Endothelial cell of hepatic sinusoid (primary cell): ENCODE measurements around the gene PTGR2.
"Not testable (repeated sequence)": the region's sequence is repeated elsewhere in the genome, so short reads cannot be mapped to it uniquely, and the experiment has no call there.

Experiments used
- in situ Hi-C: cut with HindIII; loops from 2 replicates; pipeline ENCODE4 v1.10.0; 2017; ENCODE audit warnings: low sequenced_read_pairs

PTGR2 gene

GRCh38 chr14:73829526-73830431, 21.9 kb upstream of the PTGR2 start:
- in situ Hi-C loops: no loop called here

- in situ Hi-C loops: no loop called here
These were observed 18.6 kb upstream of the PTGR2 start for GRCh38 chr14:73833034-73833433.

DNA sequence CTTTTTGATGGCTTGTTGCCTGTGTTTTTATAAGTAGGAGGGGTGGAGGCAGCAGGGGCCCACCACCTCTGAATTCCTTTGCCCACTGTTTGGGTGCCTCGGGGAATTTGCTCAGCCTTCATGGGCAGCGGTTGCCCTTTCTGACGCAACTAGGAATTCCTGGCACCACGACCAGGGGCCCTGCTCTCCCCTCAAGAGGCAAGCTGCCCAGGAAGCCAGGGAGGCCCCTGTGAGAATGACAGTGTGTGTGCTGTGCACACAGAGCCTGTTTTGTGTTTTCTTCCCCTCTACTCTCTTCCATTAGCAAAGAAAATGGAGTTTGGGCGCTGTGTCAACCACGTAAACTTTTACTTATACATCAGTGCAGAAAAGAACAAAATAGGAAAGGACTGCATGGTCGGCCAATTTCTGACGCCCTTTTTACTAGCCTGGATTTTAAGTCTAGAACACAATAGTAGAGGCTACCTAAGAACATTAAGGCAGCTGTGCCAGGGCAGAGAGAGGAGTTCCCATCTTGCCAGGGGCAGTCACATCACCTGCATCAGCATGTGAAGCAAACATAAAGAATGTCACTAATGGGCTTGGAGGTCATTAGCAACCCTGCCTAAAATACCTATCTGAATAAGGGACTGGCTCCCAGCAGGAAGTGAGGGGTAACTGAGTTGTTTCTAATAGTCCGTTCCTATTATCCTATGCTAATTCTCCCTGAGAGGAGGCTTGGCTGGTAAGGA, 17.9 kb upstream of the PTGR2 start:
- in situ Hi-C loops: no loop called here

- in situ Hi-C loops: no loop called here
These were observed 17.4 kb upstream of the PTGR2 start for GRCh38 chr14:73834261-73834625.

- in situ Hi-C loops: not testable (repeated sequence)
These were observed 13.2 kb upstream of the PTGR2 start for GRCh38 chr14:73838293-73839034.

GRCh38 chr14:73842201-73842600, 9.4 kb upstream of the PTGR2 start:
- in situ Hi-C loops: no loop called here

DNA sequence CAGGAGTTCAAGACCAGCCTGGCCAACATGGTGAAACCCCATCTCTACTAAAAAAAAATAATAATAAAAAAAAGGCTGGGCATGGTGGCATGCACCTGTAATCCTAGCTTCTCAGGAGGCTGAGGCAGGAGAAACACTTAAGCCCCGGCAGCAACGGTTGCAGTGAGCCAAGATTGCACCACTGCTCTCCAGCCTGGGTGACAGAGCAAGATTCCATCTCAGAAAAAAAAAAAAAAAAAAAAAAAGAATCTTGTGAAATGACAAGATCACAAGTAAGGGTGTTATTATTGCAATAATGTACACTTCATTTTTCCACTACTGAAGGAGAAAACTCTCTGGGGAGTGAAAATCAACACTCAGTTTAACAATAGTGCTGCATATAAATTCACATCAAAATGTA, 8.8 kb upstream of the PTGR2 start:
- in situ Hi-C loops: no loop called here

GRCh38 chr14:73843296-73843695, 8.3 kb upstream of the PTGR2 start:
- in situ Hi-C loops: no loop called here

DNA sequence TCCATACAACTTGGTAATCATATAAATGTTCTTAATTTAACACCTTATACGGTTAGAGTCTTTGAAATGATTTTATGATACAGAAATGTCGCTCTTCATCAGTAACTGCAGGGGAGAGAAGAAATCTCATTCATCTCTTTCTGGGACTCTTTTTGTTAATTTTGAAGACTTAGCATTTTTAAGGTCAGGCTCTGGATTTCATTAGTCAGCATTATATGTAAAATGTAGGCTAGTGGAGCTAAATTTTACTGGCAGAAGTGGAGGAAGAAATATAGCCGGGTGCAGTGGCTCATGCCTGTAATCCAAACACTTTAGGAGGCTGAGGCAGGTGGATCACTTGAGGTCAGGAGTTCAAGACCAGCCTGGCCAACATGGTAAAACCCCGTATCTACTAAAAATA, 4.7 kb upstream of the PTGR2 start:
- in situ Hi-C loops: no loop called here

GRCh38 chr14:73851000-73851399, 631 bp upstream of the PTGR2 start:
- in situ Hi-C loops: no loop called here

- in situ Hi-C loops: no loop called here
These were observed 7.5 kb downstream of the PTGR2 start for GRCh38 chr14:73859145-73859544.

DNA sequence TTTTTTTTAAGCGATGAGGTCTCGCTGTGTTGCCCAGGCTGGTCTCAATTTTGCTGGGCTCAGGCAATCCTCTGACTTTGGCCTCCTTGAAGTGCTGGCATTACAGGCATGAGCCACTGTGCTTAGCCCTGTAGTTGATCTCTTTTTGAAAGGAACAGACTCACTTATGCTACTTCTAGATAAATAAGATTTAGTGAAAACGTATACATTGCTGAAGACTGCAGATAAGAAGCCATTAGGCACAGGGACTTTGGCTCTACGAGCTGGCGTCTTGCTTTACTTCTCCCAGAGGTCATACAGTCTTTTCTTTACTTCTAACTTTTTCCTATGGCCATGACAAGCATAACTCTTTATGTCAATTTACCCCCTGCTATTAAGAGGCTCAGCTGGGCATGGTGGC, 9.4 kb downstream of the PTGR2 start:
- in situ Hi-C loops: no loop called here

GRCh38 chr14:73862480-73862879, 10.8 kb downstream of the PTGR2 start:
- in situ Hi-C loops: no loop called here

DNA sequence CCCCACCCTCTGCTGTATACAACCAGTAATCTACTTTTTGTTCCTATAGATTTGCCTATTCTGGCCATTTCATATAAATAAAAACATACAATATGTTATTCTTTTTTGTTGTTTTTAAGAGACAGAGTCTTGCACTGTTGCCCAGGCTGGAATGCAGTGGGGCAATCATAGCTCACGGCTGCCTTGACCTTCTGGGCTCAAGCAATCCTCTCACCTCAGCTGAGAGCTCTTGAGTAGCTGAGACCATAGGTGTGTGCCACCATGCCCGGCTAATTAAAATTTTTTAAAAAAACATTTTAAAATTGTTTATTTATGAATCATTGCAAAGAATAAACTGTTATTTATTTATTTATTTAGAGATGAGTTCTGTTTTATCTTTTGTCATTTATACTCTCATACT, 11.6 kb downstream of the PTGR2 start:
- in situ Hi-C loops: no loop called here

DNA sequence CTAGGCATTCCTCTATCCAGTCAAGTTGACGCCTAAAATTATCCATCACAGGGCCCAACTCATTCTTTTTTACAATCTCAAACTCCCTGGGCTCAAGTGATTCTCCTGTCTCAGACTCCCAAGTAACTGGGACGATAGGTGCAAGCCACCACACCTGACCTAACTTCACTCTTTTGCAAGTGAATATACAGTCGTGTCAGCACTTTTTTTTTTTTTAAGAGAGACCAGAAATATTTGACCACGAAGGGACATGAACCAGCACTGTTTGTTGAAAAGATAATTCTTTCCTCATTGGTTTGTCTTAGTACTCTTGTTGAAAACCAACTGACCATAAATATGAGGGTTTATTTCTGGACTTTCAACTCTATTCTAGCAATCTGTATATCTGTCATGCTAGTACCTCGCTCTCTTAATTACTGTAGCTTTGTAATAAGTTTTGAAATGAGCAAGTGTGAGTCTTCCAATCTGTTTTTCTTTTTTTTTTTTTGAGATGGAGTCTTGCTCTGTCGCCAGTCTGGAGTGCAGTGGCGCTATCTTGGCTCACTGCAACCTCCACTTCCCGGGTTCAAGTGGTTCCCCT, 14.0 kb downstream of the PTGR2 start:
- in situ Hi-C loops: no loop called here

DNA sequence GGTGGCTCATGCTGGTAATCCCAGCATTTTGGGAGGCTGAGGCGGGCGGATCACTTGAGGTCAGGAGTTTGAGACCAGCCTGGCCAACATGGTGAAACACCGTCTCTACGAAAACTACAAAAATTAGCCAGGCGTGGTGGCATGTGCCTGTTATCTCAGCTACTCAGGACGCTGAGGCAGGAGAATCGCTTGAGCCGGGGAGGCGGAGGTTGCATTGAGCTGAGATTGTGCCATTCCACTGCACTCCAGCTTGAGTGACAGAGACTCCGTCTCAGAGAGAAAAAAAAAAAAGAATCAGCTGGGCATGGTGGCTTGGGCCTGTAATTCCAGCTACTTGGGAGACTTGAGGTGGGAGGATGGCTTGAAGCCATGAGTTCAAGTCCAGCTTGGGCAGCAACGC, 18.1 kb downstream of the PTGR2 start:
- in situ Hi-C loops: not testable (repeated sequence)

DNA sequence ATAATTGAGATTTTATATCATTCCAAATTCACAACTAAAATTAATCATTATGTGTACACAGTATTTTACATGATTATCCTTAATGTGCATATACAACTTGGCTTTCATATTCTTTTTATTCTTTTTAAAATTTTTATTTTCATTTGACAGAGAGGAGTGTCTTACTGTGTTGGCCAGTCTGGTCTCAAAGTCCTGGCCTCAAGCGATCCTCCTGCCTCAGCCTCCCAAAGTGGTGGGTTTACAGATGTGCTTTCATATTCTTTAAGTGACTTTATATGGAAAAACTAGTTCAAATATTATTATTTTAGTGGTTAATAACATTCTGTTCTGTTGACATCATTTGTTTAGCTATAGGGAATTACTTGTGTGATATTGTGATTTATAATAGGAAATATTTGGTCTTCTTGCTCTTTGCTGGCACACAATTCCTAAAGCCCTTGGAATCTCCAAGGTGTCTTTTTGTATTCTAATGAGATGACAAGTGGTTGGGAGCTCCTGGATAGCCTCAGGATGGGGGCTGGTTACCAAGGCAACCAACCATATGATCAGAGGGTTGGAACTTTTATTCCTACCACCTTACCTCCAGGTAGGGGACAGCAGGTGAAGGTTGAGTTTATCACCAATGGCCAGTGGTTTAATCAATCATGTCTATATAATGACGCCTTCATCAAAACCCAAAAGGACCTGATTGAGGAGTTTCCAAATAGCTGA, 19.0 kb downstream of the PTGR2 start:
- in situ Hi-C loops: no loop called here

GRCh38 chr14:73873660-73874059, 22.0 kb downstream of the PTGR2 start:
- in situ Hi-C loops: no loop called here

GRCh38 chr14:73877790-73878189, 26.2 kb downstream of the PTGR2 start:
- in situ Hi-C loops: no loop called here

GRCh38 chr14:73878436-73878835, 26.8 kb downstream of the PTGR2 start:
- in situ Hi-C loops: no loop called here

DNA sequence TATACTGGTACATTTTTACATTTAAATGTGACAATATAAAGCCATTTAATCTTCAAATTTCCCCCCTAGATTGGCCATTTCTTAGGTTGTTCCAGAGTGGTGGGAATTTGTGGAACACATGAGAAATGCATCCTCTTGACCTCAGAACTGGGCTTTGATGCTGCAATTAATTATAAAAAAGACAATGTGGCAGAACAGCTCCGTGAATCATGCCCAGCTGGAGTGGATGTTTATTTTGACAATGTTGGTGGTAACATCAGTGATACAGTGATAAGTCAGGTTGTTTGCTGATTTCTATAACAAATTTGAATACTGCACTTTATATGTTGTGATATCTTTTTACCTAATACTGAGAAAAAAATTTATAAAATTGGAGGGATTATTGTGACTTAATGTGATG, 27.4 kb downstream of the PTGR2 start:
- in situ Hi-C loops: no loop called here
